HCT116 (cell line): ENCODE results near the gene TOPAZ1. TPM values are rescaled to one million over a fixed set of nuclear protein-coding genes. Genes with fewer than 3 reads are reported as not detected.

ENCODE experiments used
- ATAC-seq: fragments of 200-7000 bp; cut with Tn5 transposase; 2 replicates; pipeline ENCODE4 v1.9.1; 2020; ENCODE audit warnings: mild to moderate bottlenecking, moderate library complexity
- BruUV-seq: library from RNA; stranded (reverse); fragments of 400-500 nt; replicated peaks from 2 replicates; lab custom pipeline; 2021; lab: Mats Ljungman, UMichigan
- CTCF ChIA-PET: fragments of 300-600 bp; sonication (Branson Sonifier 250); formaldehyde crosslinking; loops from one replicate; lab custom pipeline; 2021; ENCODE audit warnings: antibody characterized with exemption; lab: Charles Lee
- POLR2A ChIA-PET: fragments of 300-600, 350-600 bp; sonication (Branson Sonifier 250); formaldehyde crosslinking; loops from one replicate; lab custom pipeline; 2021; ENCODE audit warnings: antibody characterized with exemption; lab: Charles Lee
- RAD21 ChIA-PET, 2 experiments: fragments of 300-600 bp; sonication (Branson Sonifier 250); formaldehyde crosslinking; loops; one replicate each; lab custom pipeline; 2023; ENCODE audit warnings: low total read pairs in 2 of 2; ENCODE audit not compliant: uncharacterized antibody in 2 of 2, unreplicated experiment in 2 of 2, low non-redundant PET in 1 of 2; lab: Charles Lee
- DNase-seq: peaks from one replicate; pipeline ENCODE4 v3.0.0-alpha.2; 2010; ENCODE audit warnings: low read depth, low spot score
- H2AFZ ChIP-seq: fragments of 200-600 bp; shearing (Covaris generic), sonication (generic); 2 replicates; pipeline ENCODE4 v1.6.1; 2017; ENCODE audit warnings: low read depth, mixed run types, mixed read lengths, antibody characterized with exemption, low read length; ENCODE audit not compliant: poor library complexity, severe bottlenecking
- H3K27ac ChIP-seq: 2 replicates; pipeline ENCODE4 v1.5.1; 2012; ENCODE audit warnings: low read depth, low read length
- H3K27me3 ChIP-seq: fragments of 200-600 bp; sonication (generic); 2 replicates; pipeline ENCODE4 v1.6.1; 2016; ENCODE audit warnings: mixed run types, low read length, mixed read lengths; ENCODE audit not compliant: insufficient read depth
- H3K36me3 ChIP-seq, 2 experiments: fragments of 200-500 bp in 1 of 2; fragments of 200-600 bp in 1 of 2; sonication (Bioruptor generic) in 1 of 2; sonication (generic) in 1 of 2; 2 replicates each; pipeline versions ENCODE4 v1.5.1 to v1.6.1; 2014 to 2016; ENCODE audit warnings: low read length in 2 of 2, inconsistent platforms in 1 of 2, mixed read lengths in 1 of 2, mixed run types in 1 of 2; ENCODE audit not compliant: insufficient read depth in 2 of 2, control insufficient read depth in 1 of 2
- H3K4me1 ChIP-seq, 2 experiments: fragments of 200-600 bp in 1 of 2; sonication (generic) in 1 of 2; 2 replicates each; pipeline versions ENCODE4 v1.5.1 to v1.6.1; 2012 to 2017; ENCODE audit warnings: low read length in 2 of 2, inconsistent platforms in 1 of 2, mild to moderate bottlenecking in 1 of 2, mixed read lengths in 1 of 2, mixed run types in 1 of 2, moderate library complexity in 1 of 2; ENCODE audit not compliant: insufficient read depth in 2 of 2, control insufficient read depth in 1 of 2
- H3K4me2 ChIP-seq: fragments of 200-600 bp; sonication (generic); 2 replicates; pipeline ENCODE4 v1.6.1; 2017; ENCODE audit warnings: mixed run types, low read length, mixed read lengths
- H3K4me3 ChIP-seq, 2 experiments: fragments of 200-600 bp in 1 of 2; sonication (generic) in 1 of 2; replicated peaks in 1 of 2; 2 replicates each; pipeline ENCODE4 v1.5.1; 2011 to 2016; ENCODE audit warnings: low read length in 2 of 2, control low read depth in 1 of 2, low read depth in 1 of 2, mild to moderate bottlenecking in 1 of 2, mixed read lengths in 1 of 2, mixed run types in 1 of 2
- H3K79me2 ChIP-seq: fragments of 200-600 bp; sonication (generic); 2 replicates; pipeline ENCODE4 v1.6.1; 2017; ENCODE audit warnings: mild to moderate bottlenecking, mixed run types, low read length, moderate library complexity, mixed read lengths; ENCODE audit not compliant: insufficient read depth
- H3K9ac ChIP-seq: fragments of 200-600 bp; sonication (generic); 2 replicates; pipeline ENCODE4 v1.6.1; 2016; ENCODE audit warnings: low read length, mixed read lengths
- H3K9me2 ChIP-seq: fragments of 200-600 bp; sonication (generic), shearing (Covaris generic); 2 replicates; pipeline ENCODE4 v1.6.1; 2017; ENCODE audit warnings: mixed run types, mild to moderate bottlenecking, moderate library complexity; ENCODE audit not compliant: insufficient read depth
- H3K9me3 ChIP-seq, 2 experiments: fragments of 200-500 bp in 1 of 2; fragments of 200-600 bp in 1 of 2; sonication (Bioruptor generic) in 1 of 2; sonication (generic) in 1 of 2; 2 replicates each; pipeline ENCODE4 v1.6.1; 2014 to 2017; ENCODE audit warnings: low read length in 2 of 2, mixed read lengths in 2 of 2, inconsistent platforms in 1 of 2, low read depth in 1 of 2, mild to moderate bottlenecking in 1 of 2, mixed run types in 1 of 2, moderate library complexity in 1 of 2; ENCODE audit not compliant: control insufficient read depth in 1 of 2, insufficient read depth in 1 of 2
- H4K20me1 ChIP-seq: fragments of 200-600 bp; sonication (generic), shearing (Covaris generic); 2 replicates; pipeline ENCODE4 v1.6.1; 2017; ENCODE audit warnings: mixed run types, mild to moderate bottlenecking, moderate library complexity; ENCODE audit not compliant: insufficient read depth
- ELF1 ChIP-seq: IDR thresholded peaks from 2 replicates; pipeline ENCODE4 v1.6.1; 2012; ENCODE audit warnings: low read depth, borderline replicate concordance
- EZH2 ChIP-seq: fragments of 200-600 bp; sonication (generic); IDR thresholded peaks from 2 replicates; pipeline ENCODE4 v1.6.1; 2017; ENCODE audit warnings: antibody characterized with exemption, mixed run types
- FOSL1 ChIP-seq: IDR thresholded peaks from 2 replicates; pipeline ENCODE4 v1.6.1; 2012; ENCODE audit warnings: low read depth
- JUND ChIP-seq: IDR thresholded peaks from 2 replicates; pipeline ENCODE4 v1.6.1; 2012
- POLR2A ChIP-seq: IDR thresholded peaks from 2 replicates; pipeline ENCODE4 v1.7.0; 2011; ENCODE audit warnings: borderline replicate concordance; ENCODE audit not compliant: insufficient read depth, insufficient read length; ENCODE audit errors: extremely low read depth
- TCF7L2 ChIP-seq: IDR thresholded peaks from 2 replicates; pipeline ENCODE4 v1.7.0; 2011; ENCODE audit warnings: borderline replicate concordance, inconsistent platforms; ENCODE audit not compliant: insufficient read depth, insufficient read length; ENCODE audit errors: extremely low read depth
- YY1 ChIP-seq: IDR thresholded peaks from 2 replicates; pipeline ENCODE4 v1.6.1; 2011; ENCODE audit warnings: low read length, low read depth, moderate library complexity, mild to moderate bottlenecking; ENCODE audit not compliant: insufficient replicate concordance; ENCODE audit errors: extremely low read depth
- ZNF274 ChIP-seq: fragments of 200-500 bp; sonication (Bioruptor generic); IDR thresholded peaks from 2 replicates; pipeline ENCODE4 v1.6.1; 2014; ENCODE audit warnings: mild to moderate bottlenecking, low read depth, low read length, inconsistent platforms
- intact Hi-C: fragments of 100-400 bp; cut with micrococcal nuclease; formaldehyde crosslinking; loops from 2 replicates; pipeline ENCODE4 v1.10.0; 2022
- total RNA-seq: library from RNA; stranded (reverse); gene quantifications from one replicate; pipeline ENCODE4 v1.2.1, GENCODE V29; 2021; ENCODE audit not compliant: unreplicated experiment
- TF ChIP-seq, protein P1 (sequence below): IDR thresholded peaks from 2 replicates; pipeline ENCODE4 v1.6.1; 2012
- TF ChIP-seq, protein P2 (sequence below): IDR thresholded peaks from 2 replicates; pipeline ENCODE4 v1.6.1; 2012

Gene TOPAZ1
- total RNA-seq, 1 experiment from 2014 or later, result not detected

DNA sequence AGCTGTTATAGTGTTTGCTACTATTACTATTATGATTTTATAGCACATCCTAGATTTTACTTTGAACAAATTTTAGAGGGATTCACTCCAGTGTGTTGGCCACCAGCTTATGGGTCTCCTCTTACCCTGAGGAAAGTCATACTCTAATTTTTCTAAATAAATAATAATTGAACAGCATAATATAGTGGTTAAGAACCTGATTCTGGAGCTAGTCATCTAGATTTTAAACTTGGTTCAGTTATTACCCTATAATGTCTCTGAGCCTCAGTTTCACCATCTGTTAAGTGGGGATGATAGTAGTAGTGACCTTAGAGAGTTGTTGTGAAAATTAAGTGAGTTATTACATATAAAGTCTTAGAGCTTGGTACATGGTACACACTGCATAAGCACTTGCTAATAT is 30.7 kb upstream of the TOPAZ1 start (continued):
- no peak for TF ChIP-seq TCF7L2
- TF ChIP-seq FOSL1, result no peak
- TF ChIP-seq, protein P1, sequence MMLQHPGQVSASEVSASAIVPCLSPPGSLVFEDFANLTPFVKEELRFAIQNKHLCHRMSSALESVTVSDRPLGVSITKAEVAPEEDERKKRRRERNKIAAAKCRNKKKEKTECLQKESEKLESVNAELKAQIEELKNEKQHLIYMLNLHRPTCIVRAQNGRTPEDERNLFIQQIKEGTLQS, result no peak
- TF ChIP-seq, protein P2, sequence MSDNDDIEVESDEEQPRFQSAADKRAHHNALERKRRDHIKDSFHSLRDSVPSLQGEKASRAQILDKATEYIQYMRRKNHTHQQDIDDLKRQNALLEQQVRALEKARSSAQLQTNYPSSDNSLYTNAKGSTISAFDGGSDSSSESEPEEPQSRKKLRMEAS, result no peak
- TF ChIP-seq POLR2A, result no peak
- TF ChIP-seq JUND, result no peak
- no peak for TF ChIP-seq YY1
- TF ChIP-seq, all 23 proteins: peak for 0

DNA sequence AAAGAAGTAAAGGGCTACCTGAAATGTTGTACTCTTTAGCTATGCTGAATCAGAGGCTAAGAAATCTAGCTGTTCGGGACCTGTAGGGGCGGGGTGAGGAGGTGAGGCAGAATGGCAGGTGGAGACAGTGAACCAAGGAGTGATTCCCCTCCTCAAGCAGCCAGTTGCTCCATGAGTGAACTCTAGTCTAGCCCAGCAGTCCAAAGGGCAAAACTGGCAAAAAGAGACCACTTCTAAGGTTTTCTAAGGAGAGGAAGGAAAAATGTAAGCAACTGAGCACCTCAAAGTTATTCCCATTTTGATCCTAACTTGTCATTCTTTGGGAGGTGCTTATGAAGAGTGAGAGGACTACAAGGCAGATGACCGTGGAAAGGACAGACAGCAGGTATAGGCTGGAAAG is 19.3 kb upstream of the TOPAZ1 start:
- Histone ChIP-seq H3K9ac (no peak overlapping the region), H3K27me3 (peaks cover 11% of the 10 kb centered on the region; the same call in 1 of the 2 replicates), H3K27ac (no peak overlapping the region), H3K36me3 (no peaks in the 10 kb centered on the region), H2AFZ (no peak overlapping the region), H3K4me3 (no peak overlapping the region), H3K9me2 (no peaks in the 10 kb centered on the region), H3K4me2 (no peak overlapping the region), H3K79me2 (no peaks in the 10 kb centered on the region), H3K4me1 (no peaks in the 10 kb centered on the region), H4K20me1 (no peaks in the 10 kb centered on the region), H3K9me3 (no peaks in the 10 kb centered on the region)
- CTCF ChIA-PET, result interaction anchor here (1.0 kb wide), 1 partner anchor 13 kb away, joined by 3 read pairs; no protein-coding TSS in a partner anchor
- DNase-seq, result no peak
- no peak for ATAC-seq
- TF ChIP-seq ZNF274, result no peak
- no peak for TF ChIP-seq ELF1
- TF ChIP-seq EZH2, result no peak
- BruUV-seq, result no TSS peak
- RAD21 ChIA-PET, result no interaction called here
- POLR2A ChIA-PET, result no interaction called here
- intact Hi-C loops, result no loop called here
